Progenitor cell of endocrine pancreas (in vitro differentiated cells): ENCODE results near the gene LMOD2. TPM values are rescaled to one million over a fixed set of nuclear protein-coding genes. Genes with fewer than 3 reads are reported as not detected.

Source experiments
- DNase-seq: peaks from one replicate; pipeline ENCODE4 v3.0.0; 2021; ENCODE audit warnings: low spot score; ENCODE audit not compliant: unreplicated experiment
- H3K27ac Mint-ChIP-seq: 2 replicates; pipeline ENCODE4 v1.8.0; 2021; ENCODE audit warnings: mild to moderate bottlenecking, moderate library complexity, mixed read lengths
- H3K27me3 Mint-ChIP-seq: 2 replicates; pipeline ENCODE4 v1.8.0; 2021; ENCODE audit warnings: mixed read lengths
- H3K36me3 Mint-ChIP-seq: 2 replicates; pipeline ENCODE4 v1.8.0; 2022; ENCODE audit warnings: mixed read lengths; ENCODE audit not compliant: insufficient read depth
- H3K4me1 Mint-ChIP-seq: 2 replicates; pipeline ENCODE4 v1.8.0; 2021; ENCODE audit warnings: low read depth, mixed read lengths
- H3K4me3 Mint-ChIP-seq: 2 replicates; pipeline ENCODE4 v1.8.0; 2021; ENCODE audit warnings: low read depth, mild to moderate bottlenecking, moderate library complexity, mixed read lengths
- H3K9me3 Mint-ChIP-seq: 2 replicates; pipeline ENCODE4 v1.8.0; 2021; ENCODE audit warnings: low read depth, mixed read lengths
- total RNA-seq: library from RNA; stranded (reverse); gene quantifications from 2 replicates; pipeline ENCODE4 v1.2.1, GENCODE V29; 2021
- TF ChIP-seq, protein P1 (sequence below): fragments of 200-600 bp; sonication (generic); IDR thresholded peaks from one replicate; pipeline ENCODE4 v1.5.0; 2021; ENCODE audit warnings: antibody characterized with exemption, mild to moderate bottlenecking; ENCODE audit not compliant: unreplicated experiment

LMOD2 gene
- total RNA-seq, 1 donor from 2014 or later, result not detected

DNA sequence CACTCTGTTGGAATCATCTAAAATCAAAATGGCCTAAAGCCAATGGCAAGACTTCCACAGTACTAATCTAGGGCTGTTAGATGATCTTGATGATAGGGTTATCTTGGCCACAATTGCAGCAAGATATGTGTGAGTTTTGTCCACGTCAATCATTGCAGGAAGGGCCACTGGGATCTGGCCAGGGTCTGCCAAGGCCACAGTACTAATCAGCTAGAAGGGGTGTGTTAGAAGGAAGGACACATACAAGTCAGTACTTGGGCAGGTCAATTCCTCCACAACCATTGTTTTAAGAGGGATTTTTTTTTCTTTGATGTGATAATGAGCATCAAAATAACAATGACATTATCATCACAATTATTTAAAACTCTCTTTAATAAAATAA, 1.6 kb downstream of the LMOD2 start:
- no peaks in the 10 kb centered on the region for H3K9me3 Mint-ChIP-seq
- peaks cover 17% of the 10 kb centered on the region for H3K4me1 Mint-ChIP-seq
- DNase-seq, result no peak
- H3K36me3 Mint-ChIP-seq, result no peaks in the 10 kb centered on the region
- H3K27me3 Mint-ChIP-seq, result no peaks in the 10 kb centered on the region
- TF ChIP-seq, protein P1, sequence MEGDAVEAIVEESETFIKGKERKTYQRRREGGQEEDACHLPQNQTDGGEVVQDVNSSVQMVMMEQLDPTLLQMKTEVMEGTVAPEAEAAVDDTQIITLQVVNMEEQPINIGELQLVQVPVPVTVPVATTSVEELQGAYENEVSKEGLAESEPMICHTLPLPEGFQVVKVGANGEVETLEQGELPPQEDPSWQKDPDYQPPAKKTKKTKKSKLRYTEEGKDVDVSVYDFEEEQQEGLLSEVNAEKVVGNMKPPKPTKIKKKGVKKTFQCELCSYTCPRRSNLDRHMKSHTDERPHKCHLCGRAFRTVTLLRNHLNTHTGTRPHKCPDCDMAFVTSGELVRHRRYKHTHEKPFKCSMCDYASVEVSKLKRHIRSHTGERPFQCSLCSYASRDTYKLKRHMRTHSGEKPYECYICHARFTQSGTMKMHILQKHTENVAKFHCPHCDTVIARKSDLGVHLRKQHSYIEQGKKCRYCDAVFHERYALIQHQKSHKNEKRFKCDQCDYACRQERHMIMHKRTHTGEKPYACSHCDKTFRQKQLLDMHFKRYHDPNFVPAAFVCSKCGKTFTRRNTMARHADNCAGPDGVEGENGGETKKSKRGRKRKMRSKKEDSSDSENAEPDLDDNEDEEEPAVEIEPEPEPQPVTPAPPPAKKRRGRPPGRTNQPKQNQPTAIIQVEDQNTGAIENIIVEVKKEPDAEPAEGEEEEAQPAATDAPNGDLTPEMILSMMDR, result no peak
- no peak overlapping the region for H3K4me3 Mint-ChIP-seq
- no peak overlapping the region for H3K27ac Mint-ChIP-seq

GRCh38 chr7:123658023-123658422, 2.4 kb downstream of the LMOD2 start:
- H3K9me3 Mint-ChIP-seq, result no peaks in the 10 kb centered on the region
- H3K4me1 Mint-ChIP-seq, result peaks cover 19% of the 10 kb centered on the region
- H3K36me3 Mint-ChIP-seq, result no peaks in the 10 kb centered on the region
- H3K27ac Mint-ChIP-seq, result no peak overlapping the region
- TF ChIP-seq, protein P1, result no peak
- H3K4me3 Mint-ChIP-seq, result no peak overlapping the region
- no peaks in the 10 kb centered on the region for H3K27me3 Mint-ChIP-seq
- no peak for DNase-seq

- H3K27me3 Mint-ChIP-seq, result no peaks in the 10 kb centered on the region
- H3K27ac Mint-ChIP-seq, result peak overlapping the region; percentile 9
- DNase-seq, result no peak
- peaks cover 23% of the 10 kb centered on the region for H3K4me1 Mint-ChIP-seq
- TF ChIP-seq, protein P1, result no peak
- no peaks in the 10 kb centered on the region for H3K9me3 Mint-ChIP-seq
- H3K36me3 Mint-ChIP-seq, result no peaks in the 10 kb centered on the region
- no peak overlapping the region for H3K4me3 Mint-ChIP-seq
Observed at GRCh38 chr7:123660514-123661354, 5.1 kb downstream of the LMOD2 start.

DNA sequence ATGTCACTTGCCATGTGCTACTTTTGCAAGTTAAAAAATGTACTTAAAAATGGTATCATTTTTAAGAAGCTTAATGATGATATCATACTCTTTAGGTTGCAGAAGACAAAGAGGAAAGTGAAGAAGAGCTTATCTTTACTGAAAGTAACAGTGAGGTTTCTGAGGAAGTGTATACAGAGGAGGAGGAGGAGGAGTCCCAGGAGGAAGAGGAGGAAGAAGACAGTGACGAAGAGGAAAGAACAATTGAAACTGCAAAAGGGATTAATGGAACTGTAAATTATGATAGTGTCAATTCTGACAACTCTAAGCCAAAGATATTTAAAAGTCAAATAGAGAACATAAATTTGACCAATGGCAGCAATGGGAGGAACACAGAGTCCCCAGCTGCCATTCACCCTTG, 6.1 kb downstream of the LMOD2 start:
- Mint-ChIP-seq H3K36me3 (no peaks in the 10 kb centered on the region), H3K4me1 (peaks cover 27% of the 10 kb centered on the region), H3K27me3 (no peaks in the 10 kb centered on the region), H3K4me3 (no peak overlapping the region), H3K27ac (no peak overlapping the region), H3K9me3 (no peaks in the 10 kb centered on the region)
- no peak for DNase-seq
- TF ChIP-seq, protein P1, result no peak

GRCh38 chr7:123662293-123662692, 6.6 kb downstream of the LMOD2 start:
- Mint-ChIP-seq H3K27me3 (no peaks in the 10 kb centered on the region), H3K36me3 (no peaks in the 10 kb centered on the region), H3K9me3 (no peaks in the 10 kb centered on the region), H3K27ac (no peak overlapping the region), H3K4me1 (peaks cover 27% of the 10 kb centered on the region), H3K4me3 (no peak overlapping the region)
- no peak for DNase-seq
- TF ChIP-seq, protein P1, result no peak
